Activated T-cell treated with anti-CD3 and anti-CD28 coated beads for 4 hours (primary cell): ENCODE measurements around the gene PDE2A.

Experiments used
- DNase-seq: peaks from one replicate; pipeline ENCODE4 v3.0.0-alpha.2; 2020

Gene PDE2A

DNA sequence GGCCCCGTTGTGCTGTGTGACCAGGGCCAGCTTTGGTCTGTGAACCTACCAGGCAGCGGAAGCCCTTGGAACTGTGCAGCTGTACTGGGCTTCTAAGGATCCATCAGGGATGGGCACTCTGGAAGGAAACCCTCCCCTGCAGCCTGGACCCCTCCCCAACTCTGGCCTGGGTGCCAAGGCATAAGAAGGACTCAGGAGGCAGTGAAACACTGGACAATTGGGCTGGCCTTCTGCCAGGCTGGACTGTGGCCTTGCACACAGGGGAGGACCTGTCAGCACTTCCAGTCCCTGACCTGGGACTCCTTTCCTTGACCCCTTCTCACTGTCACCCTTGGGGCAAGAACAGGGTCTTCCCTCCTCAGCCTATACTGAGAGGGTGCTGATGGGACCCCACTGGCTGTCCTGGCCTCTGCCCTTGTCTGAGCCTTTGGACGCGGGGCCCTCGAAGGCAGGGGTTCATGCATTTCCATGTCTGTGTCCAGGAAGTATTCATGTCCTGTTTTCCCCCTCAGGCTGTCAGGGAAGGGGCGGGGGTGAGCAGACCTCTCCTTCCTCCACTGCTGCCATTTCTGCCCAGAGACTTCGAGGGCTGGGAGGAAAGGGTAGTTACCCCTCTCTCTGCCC, 39.6 kb downstream of the PDE2A start:
- no peak for DNase-seq

DNA sequence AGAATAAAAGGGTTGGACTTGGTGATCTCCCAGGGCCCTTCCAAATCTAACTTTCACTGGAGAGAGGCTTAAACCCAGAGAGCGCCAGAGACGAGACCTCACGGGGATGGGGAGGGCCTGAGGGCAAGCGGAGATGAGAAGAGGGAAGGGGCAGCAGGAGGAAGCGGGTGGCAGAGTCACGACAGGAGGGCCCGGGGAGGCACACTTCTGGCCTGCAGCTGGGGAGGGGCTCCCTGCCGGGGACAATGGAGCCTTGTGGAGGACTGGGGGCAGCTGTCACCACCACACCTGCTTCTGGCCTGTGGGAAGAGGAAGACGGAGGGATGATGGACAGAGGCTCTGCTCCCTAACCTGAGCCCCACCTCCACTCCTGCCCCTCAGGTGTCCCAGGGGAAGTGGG, 40.2 kb downstream of the PDE2A start:
- DNase-seq = no peak

DNA sequence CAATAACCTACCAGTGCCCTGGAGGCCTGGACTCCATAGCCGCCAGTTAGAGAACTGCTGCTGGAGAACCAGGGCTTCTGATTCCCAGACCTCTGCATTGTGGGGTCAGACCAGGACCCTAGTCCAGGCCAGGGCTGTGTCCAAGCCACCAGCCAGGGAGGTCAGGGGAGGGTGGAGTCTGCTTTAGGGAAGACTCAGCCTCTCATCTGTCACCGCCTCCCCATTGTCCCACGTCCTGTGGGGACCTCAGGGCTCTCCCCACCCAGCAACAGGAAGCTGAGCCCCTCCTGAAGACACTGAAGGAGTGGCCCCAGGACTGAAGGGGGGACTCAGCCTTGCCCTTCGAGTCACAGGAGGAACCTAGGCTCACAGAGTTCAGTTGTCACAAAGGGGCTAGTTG, 41.2 kb downstream of the PDE2A start:
- no peak for DNase-seq

DNA sequence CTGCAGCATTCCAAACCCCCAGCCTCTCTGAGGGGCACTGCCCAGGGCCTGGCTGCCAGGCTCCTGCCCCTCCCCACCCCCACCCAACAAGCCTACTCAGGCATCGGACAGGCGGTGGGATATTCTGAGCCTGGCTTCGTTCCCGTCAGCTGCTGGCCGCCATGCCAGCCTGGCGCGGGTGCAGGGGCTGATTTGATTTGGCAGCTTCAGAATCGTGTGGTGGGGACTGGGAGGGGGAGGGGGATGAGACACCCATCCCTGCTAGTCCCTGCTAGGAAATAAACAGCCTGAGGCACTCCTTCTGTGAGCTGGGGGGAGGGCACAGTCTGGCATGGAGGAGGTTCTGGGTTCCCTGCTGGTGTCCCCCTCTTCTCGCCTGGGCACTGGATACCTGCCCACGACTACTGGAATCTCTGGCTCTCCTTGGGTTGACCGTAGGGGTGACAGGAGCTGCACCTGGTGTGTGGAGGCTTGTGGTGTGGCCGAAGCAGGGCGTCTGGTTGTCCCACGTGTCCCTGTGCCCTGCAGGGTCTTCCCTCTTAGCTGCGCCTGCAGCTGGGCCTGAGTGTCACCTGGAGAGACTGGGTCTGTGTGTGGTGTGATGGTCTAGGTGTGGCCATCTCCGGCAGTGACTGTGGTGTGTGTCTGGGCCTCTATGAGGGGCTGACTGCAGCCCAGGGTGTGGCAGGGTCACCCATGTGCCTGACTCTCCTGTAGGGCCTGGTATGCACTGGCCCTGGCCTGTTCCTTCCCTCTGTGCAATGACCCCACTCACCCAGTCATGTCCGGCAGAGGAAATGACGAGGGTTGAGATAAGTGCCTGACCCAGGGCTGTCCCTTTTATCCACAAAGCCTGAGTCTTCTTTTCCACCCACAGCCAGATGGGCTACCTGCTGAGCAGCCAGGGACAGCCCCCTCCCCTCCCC, 42.2 kb downstream of the PDE2A start:
- DNase-seq = no peak

DNA sequence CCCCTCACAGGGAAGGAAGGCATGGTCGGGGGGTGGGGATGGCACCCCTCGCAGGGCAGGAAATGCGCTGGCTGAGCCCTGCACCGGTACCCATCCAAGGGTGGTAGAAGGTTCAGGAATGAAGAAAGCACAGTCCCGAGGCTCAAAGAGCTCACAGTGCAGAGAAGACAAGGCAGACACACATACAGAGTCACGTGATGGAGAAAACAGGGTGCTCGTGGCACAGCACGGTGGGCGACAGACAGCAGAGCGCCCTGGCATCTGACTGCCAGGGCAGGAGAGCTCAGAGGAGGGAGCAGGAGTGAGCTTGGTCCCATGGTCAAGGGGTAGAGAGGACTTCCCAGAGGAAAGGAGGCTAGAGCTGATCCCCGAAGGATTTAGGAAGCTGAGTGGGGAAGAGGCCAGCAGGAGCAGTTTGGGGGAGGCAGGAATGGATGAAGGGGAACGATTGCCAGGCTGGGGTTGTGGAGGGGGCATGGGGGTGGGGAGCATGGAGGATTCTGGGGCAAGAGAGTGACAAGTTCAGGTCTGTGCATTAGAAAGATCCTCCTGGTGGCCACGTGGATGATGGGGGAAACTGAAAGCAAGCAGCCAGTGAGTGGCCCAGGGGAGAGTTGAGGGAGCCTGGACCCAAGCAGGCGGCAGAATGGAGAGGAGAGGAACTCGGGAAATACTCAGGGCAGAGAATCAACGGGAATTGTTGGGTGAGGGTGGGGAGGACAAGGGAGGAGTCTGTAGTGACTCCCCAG, 43.9 kb downstream of the PDE2A start:
- DNase-seq = no peak

DNA sequence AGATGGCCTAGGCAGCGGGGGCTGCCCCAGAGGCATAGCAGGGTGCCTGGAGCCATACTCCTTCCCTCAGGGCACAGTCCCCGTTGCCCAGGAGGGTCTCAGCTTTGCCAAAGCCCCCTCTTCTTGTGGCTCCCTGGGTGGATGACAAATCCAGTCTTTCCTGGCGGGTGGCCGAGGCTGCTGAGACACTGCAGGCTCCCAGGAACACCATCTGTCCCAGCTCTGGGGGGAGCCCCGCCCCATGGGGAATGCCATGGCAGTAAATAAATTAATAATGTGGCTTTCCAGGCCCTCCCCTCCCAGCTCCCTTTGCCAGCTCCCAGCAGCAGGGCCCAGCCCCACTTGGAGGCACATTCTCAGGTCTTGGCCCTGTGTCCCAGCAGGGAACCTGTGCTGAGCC, 45.0 kb downstream of the PDE2A start:
- DNase-seq = no peak

DNA sequence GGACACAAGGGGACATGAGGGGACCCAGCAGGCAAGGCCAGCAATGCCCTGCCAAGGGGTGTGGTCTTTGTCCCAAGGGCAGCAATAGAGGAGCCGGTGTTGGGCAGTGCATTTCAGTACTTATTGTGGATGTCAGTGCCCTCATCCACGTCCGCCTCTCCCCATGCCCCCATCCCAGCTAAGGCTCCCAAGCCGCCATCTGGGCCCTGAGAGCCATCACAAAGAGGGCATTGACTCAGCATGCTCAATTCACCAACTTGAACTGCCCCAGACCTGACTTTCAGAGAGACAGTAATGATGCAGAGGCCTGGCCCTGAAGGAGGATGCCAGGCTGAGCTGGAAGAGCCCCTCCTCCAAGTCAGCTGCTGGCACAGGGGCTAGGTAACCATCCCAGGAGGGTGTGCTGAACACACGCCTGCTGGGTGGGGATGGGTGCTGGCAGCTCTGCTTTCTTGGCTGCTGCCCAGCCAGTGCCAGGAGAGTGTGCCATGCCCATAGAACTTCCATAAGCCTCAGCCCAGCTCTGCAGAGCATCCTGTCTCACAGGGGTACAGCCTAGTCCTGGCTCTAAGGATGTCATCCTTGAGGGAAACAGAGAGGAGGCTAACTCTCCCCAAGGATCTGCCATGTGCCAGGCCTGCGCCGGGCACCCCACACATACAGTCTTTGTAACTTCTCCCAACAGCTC, 46.5 kb downstream of the PDE2A start:
- no peak for DNase-seq

DNA sequence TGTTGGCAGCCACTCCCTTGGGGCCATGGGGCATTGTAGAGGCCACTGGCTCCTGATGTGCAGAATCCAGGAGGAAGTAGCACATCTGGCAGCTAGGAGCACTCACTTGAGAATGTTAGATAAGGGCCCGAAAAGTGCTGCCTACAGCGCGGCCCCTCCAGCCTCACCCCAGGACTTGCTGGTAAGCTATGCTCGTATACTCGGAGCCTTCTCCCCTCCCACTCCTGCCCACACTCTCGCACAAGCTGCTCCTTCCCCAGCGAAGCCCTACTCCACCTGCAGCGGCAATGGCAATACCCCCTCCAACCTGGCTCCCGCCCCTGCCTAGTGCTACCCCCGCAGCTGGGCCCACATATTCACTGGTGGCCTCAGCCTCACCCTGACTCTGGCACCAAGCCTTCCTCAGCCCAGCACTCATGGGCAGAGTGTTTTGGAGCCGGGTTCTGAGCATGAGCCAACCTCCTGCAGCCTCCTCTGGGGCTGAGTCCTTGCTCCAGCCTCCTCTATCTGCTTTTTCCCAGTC, 47.7 kb downstream of the PDE2A start:
- DNase-seq = no peak

DNA sequence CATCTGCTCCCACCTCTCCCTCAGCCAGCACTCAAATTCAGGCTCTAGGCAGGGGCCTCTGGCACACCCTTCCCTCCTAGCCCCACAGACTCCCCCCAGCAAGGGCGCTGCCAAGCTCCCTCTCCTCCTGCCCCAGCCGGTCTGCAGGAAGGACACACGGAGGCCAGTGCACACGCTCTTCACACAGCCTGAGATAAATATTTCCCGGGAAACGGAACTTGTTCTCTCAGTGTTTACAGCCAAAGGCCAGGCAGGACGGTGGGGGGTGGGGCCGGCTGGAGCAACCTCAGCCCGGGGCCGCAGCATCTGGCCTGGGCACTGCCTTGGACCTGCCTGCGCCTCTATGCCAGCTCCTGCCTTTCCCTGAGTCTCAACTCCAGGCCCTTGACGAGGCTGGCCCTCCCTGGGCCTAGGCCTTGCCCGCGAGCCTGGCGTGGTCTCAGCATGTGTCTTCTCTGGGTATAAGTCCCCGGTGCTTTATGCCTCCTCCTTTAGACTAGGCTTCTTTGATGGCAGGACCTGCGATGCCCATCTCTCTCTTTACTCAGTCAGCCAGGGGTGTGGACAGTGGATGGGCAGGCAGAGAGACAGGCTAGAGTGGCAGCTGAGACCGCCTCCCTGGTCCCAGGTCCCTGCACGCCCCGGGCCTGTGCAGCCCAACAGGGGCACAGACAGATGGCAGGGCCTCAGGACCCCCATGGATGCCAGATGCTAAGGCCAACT, 48.4 kb downstream of the PDE2A start:
- no peak for DNase-seq

DNA sequence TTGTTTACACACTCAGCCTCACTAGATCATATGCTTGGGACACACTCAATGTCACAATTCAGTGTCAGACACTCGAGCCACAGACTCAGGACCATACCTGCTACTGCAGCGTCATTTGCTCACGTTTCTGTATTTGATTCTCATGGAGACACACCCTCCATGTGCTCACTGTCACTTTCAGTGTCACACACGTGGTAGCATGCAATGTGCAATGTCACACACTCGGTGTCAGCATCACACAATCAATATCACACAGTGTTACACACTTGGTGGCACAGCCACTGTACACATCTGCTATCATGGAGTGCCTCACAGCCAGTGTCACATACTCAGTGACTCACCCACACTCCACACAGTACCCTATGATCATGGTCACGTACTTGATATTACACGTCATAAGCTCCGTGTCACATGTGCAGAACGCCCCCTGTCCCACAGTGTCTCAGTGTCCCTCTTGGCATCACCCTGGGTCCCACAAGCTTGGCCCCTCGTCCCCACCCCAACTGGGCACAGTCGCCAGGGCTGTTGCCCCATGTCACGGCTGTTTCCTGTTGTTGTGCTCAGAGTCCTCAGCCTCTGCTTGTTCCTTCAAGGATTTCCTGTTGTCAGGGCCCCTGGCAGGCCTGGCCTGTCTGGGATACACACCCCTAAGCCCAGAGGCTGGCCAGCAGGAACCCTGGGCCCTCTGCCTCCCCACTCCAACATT, 49.6 kb downstream of the PDE2A start:
- DNase-seq = no peak

DNA sequence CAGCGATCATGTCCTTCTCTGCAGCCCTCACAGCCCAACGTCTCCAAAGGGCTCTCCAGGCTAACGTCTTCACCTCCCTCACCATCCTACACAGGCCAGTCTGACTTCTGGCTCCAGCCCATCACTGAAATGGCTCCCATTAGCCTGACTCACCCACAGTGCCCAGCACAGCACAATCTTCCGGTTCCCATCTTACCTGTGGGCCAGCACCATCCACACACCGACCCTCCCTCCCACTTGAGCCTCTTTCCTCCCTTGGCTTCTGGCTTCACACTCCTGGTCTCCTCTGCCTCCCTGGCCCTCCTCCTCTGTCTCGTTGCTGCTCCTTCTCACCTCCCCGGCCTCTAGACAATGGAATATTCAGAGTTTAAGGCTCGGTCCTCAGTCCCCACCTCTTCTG, 51.2 kb downstream of the PDE2A start:
- no peak for DNase-seq

DNA sequence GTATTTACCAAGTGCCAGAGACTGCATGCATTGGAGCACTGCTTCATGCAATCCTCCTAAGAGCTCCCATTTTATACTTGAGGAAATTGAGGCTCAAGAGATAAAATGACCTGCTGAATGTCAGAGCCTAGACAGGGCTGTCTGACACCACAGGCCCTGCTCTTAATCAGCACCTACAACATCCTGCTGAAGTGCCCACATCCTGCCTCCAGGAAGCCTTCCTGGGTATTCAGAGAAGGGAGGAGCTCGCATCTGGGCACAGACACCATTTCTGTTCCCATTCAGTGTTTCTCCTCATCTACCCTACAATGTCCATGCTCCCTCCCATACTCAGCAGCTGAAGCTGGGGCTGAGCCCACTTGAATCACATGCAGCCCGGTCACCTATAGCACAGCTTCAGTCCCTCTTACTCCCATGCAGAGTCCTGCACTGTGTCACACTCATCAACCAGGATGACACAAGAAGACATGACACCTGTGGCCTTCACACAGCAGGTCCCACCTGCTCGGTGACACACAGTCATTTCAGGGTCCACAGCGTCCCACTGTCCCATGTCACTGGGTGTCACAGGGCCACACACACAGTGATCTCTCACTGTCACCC, 53.1 kb downstream of the PDE2A start:
- DNase-seq = no peak

DNA sequence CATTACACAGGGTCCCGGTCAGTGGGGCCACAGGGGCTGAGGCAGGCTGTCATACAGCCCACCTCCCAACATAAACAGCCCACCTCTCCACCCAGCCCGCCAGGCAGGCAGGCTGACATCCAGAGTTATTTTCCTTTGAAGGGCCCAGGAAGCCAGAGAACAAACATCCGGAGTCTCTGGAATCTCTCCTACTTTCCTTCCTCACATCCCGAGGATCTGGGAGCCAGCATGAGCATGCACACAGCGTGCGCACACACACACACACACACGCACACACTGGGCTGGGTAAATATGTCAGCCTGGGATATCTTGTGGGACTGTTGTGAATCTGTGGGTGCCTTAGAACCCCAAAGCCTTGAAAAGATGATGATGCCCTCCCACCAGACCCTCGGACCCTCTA, 55.4 kb downstream of the PDE2A start:
- no peak for DNase-seq

DNA sequence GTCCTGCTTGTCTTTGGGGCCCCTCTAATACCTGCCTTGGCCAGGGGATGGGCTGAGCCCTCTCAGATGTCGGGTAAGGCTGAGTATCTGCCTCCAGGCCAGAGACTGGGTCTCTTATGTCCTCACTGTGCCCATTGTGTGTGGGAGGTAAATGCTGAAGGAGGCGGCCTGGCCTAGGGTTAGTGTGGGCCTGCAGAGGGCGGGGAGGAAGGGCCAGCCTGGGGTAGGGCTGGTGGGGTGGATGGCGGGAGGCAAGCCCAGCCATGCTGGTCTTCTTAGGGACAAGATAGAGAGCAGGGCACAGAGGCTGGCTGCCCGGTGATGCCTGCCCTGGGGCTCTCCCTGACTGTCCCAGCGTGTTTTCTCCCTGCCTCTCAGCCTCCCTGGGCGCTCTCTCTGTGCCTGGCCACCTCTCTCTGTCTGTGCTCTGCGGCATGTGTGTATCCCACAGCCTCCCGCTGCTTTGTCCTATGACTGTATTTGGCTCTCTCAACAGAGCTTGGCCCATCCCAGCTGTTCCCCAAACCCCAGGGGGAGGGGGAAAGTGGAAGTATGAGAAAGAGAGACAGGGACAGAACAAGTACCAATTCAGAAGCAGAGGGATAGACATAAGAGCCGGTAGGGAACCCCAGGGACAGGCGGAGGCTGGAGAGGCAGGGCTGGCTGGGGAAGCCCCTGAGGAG, 57.0 kb downstream of the PDE2A start:
- no peak for DNase-seq

DNA sequence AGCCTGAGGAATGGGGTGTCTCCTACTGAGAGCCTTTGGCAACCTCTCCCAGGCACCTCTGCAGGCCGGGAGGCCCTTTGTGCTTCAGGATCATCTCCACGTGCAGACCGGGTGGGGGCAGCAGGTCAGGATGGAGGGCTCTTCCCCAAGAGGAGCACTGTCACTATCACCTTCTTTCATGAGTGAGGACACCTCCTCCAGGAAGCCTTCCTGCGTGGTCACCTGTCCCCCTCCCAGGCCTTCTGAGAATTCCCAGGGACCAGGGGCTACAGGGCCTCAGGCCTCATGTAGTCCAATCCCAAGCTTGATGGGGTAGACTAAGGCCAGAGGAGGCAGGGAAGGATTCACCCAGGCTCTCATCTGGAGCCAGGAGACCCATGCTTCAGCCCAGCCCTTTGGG, 57.6 kb downstream of the PDE2A start:
- no peak for DNase-seq

DNA sequence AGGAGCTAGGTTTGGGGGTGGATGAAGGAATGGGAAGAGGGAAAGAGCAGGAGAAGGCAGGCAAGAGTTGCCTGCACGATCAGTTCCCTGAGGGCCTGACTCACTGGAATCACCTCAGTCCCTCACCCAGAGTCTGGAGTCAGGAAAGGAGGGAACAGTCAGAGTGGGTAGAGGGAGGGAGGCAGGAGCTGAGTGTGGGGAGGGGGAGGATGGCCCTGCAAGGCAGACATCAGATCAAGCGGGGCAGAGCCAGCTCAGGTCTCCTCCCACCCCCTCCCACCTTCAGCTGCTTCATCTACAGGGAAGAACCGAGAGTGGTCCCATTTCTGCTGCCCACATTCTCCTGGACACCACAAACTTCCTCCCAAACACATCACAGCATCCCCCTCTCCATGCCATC, 58.9 kb downstream of the PDE2A start:
- DNase-seq = no peak

DNA sequence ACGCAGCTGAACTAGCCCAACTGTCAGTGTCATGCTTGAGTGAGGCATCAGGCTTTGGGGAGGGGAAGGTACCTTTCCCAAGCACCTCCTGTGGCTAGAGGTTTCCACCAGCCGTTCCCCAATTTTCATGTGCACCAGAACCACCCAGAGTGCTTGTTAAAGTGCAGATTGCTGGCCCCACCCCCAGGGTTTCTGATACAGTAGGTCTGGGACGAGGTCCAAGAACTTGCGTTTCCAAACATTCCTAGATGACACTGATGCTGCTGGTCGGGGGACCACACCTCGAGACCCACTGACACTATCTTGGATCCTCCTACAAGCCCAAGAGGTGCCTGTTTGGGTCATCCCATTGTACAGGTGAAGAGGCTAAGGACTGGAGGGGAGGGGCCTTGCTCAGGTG, 59.8 kb downstream of the PDE2A start:
- no peak for DNase-seq

DNA sequence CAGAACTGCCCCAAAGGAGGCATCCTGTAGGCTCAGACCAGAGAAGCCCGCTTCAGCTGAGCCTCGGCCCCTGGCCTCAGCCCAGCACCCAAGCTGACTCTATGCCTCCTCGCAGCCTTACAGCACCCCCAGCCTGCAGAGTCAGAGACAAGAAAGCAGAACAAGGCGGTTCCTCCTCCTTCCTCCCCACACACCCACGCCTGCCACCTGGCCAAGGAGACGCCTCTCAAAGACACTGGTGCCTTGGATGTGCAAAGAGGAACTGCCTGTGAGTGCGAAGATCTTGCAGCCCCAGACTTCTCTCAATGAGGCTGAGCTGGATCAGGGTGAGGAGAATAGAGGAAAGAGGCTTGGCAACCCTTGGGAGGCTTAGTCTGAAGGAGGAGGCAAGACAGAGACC, 60.2 kb downstream of the PDE2A start:
- DNase-seq = no peak

DNA sequence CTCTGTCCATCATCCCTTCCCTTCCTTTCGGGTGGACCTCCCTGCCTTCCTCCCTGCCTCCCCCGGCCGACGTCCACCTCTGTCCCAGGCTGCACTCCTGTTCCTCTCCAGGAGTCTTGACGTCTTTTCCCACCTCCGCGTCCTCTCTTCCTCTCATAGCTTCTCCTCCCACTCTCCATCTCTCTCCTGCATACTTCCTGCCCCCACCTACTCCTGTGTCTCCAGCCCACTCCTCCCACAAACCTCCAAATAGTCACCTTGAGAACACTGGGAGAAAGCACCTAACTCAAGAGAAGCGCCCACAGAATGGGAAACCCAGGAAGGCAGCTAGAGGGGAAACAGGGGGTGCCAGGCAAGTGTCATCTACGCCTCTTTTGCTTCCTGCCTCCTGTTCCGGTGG, 60.8 kb downstream of the PDE2A start:
- no peak for DNase-seq

DNA sequence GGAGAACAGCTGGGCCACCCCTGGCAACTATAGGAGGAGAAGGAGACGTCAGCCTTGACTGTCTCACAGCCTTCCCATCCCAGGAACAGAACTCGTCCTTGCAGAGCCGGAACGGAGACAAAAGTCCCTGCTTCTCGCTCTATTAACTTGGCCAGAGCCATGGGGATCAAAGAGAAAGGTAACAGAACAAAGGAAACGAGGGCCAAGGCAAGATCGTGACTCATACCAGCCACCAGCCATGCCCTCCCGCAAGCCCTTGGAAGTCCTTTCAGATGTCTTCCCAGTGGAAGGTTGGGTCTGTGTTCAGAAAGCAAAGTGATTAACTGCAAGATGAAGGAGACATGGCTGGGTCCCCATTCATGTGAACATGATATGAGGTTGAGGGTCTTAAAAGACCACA, 64.7 kb downstream of the PDE2A start:
- DNase-seq = no peak

DNA sequence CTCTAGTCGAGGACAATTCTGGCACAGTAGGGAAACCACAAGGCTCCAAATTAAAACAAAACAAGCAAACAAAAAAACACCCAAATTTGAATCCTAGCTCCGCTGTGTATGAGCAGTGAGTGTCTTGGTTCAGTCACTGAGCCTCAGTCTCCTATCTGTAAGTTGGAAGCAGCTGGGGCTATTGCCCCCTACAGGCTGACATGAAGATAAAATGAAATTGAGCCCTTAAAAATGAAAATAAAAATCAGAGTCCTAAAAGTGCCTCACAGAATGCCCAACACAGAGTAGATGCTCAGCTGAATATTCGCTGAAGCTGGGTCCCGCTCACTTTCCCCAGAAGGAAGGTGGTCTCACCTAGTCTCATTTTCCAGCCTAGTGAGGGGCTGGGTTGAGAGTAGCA, 65.2 kb downstream of the PDE2A start:
- DNase-seq = no peak
